ENCODE measurements around the gene POLRMT.
A peak's percentile ranks its signal among the peaks of the same experiment; 100 is the strongest.
"Not testable (repeated sequence)": the region's sequence is repeated elsewhere in the genome, so short reads cannot be mapped to it uniquely, and the experiment has no call there.

Gene POLRMT

DNA sequence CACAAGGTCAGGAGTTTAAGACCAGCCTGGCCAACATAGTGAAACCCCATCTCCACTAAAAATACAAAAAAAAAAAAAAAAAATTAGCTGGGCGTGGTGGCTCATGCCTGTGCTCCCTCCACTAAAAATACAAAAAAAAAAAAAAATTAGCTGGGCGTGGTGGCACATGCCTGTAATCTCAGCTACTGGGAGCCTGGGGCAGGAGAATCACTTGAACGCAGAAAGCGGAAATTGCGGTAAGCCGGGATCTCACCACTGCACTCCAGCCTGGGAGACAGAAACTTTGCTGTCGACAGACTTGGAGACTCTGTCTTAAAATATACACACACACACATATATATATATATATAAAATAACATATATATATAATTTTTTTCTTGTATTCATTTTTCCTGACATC lies 6.8 kb downstream of the POLRMT start:
- not testable (repeated sequence) for ATAC-seq, DNase-seq

DNA sequence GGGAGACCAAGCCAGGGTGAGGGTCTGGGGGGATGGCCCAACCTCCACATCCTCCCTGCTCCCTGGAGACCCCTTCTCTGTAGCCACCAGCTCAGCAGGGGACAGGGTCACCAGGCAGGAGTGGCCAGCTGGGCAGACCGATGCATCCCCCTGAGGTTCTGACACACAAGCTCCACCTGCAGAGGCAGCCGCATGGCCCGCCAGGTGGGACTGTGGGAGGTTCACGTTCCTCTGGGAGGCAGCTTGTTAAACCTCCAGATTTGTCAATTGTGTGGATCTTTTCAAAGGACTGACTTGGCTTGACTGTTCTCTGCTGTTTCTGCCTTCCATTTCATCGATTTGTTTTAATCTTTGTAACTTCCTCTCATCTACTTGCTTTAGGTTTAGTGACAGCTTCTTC lies 8.1 kb downstream of the POLRMT start:
- DNase-seq = no peak
- no peak for ATAC-seq

DNA sequence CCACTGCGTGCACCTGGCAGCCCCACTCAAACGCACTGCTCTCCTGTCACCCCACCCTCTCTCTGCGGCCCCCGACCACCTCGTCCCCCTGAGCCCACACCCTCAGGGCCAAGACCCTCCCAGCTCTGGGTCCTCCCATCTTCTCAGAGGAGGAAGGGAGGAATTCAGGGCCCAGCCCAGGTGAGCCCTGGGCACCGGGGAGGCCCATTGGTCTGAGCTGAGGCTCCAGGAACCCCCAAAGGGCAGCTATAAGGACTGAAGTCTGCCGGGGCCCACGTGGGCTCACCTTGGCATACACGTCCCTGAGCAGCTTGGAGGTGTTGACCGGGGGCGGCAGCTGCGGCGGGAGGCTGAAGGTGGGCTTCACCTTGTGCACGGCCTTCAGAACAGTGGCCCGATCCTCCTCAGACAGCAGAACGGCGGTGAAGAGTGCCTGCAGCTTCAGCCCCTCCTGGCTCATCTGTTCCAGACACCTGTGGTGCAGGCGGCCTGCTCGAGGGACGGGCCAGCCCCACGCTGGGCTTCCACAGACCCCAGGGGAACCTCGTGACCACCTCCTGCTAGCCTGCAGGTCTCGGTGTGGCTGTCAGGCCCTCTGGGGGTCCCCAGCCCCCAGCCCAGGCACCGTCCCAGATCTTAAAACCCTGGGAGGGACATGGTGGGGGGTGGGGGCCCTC lies 8.8 kb downstream of the POLRMT start:
- ATAC-seq (no peak), DNase-seq (no peak)

DNA sequence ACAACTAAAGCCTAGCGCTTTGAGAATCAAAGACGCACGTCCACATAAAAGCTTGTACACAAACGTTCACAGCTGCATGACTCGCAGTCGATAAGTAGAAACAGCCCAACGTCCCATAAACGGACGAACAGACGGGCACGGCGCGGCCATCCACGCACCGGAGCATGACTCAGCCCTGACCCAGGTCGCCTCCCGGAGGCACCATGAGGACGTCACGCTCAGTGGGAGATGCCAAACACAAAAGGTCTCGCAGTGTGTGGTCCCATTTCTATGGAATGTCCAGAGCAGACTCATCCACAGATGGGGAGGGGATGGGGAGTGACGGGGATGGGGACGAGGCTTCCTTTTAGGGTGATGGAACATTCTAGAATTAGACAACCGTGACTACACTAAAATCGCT lies 9.4 kb downstream of the POLRMT start:
- ATAC-seq (no peak), DNase-seq (no peak)

DNA sequence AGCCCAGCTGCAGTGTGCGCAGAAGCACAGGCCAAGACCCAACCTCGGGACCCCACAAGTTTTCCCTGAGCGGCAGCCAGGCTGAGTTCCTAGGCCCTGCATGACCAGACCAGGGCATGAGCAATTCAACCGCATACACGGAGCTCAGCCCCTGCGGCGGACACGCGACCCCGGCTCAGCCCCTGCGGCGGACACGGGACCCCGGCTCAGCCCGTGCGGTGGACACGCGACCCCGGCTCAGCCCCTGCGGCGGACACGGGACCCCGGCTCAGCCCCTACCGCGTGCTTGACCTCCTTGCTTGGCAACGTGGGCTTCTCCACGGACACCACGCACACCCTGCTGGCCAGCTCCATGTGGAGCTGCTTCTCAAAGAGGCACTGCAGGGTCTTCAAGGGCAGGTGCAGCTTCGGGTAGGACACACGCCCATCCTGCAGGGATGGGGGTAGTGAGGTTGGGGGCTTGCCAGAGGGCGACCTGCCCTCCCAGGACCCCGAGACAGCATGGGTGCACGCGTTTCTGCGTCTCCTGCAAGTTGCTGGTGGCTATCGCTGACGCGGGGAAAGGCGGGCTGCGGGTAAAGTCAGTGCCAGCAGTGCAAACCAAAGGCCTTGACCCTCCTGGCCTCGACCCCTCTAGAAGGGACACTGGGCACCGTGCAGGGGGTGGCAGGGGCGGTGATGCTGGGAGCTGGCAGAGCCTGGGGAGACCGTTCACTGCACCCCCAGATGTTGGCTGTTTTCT lies 10.0 kb downstream of the POLRMT start:
- ATAC-seq (no peak), DNase-seq (no peak)

DNA sequence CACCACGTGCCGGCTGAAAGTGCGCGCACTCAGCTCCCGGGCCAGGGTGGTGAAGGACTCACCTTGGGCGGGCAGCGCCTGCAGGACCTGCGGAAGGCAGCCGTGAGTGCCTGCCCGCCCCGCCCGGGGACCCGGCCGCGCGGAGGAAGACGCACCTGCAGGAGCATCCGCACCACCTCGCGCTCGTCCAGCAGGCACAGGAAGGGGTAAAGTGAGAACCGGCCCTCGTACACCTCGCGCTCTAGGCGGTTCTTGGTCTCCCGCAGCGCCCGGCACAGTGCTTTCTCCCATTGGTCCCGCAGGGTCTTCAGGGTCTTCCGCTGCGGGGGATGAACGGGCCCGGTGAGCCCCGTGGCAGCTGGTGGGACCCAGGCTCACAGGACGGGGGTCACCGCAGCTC lies 10.7 kb downstream of the POLRMT start:
- no peak for ATAC-seq
- no peak for DNase-seq

DNA sequence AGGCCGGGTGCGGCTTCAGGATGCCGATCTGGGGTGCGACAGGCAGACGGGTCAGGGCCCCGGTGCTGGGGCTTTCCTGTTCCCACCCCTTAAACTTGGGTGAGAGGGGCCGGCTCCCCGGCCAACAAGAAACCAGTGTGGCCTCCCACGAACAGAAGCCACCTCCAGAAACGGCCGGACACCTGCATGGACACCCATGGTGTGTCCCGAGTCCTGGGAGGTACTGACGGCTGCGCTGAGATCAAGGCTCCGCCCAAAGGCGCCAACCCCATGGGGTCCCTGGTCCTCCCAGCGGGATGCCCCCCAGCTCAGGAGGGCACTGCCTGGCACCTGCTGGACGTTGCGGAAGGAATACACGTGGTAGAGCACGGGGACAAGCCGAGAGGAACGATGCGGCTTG lies 11.5 kb downstream of the POLRMT start:
- no peak for ATAC-seq
- no peak for DNase-seq

DNA sequence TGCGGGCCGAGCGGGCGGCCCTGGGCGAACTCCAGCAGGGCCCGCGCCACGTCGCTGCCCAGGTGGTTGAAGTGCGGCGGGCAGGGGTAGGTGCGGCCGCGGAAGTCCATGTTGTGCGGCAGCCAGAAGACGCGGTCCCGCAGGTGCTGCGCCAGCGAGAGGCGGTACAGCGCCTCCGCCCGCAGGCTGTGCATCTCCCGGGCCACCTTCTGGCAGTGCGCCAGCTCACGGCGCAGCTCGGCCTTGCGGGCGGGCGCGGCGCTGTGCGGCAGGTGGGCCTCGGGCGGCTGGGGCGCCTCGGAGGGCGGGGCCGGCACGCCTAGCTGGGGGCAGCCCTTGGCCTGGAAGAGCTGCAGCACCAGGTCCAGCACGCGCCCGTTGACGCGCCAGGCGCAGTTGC lies 12.1 kb downstream of the POLRMT start:
- not testable (repeated sequence) for ATAC-seq, DNase-seq

DNA sequence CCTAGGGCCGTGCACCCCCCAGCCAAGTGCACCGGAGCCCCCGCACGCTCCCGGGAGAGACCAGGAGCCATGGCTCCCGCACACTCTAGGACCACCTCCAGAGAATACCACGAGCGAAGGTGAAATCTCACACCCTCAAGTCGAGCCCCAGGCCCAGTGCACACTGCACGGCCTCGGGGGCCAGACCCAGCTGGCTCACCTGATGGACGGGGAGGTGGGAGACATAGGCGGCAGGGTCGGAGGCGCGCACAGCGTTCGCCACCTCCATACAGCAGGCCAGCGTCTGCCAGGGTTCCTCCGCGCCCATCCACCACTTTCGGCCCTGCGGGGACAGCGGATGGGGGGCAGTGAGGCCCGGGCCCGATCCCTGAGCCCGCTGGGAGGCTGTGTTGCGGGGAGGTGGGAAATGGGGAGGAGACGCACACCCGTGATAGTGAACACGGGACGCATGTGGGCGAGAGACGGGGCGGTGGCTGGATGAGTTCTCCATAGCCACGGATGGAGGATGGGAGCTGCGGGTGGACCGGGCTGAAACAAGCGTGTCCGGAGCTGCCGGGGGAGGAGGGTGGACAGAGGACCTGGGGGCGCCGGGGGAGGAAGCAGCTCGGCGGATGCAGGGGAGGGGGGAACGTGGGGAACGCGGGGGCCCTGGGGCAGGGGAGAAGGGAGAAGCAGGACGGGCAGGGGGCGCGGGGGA lies 13.0 kb downstream of the POLRMT start:
- no peak for ATAC-seq
- no peak for DNase-seq

DNA sequence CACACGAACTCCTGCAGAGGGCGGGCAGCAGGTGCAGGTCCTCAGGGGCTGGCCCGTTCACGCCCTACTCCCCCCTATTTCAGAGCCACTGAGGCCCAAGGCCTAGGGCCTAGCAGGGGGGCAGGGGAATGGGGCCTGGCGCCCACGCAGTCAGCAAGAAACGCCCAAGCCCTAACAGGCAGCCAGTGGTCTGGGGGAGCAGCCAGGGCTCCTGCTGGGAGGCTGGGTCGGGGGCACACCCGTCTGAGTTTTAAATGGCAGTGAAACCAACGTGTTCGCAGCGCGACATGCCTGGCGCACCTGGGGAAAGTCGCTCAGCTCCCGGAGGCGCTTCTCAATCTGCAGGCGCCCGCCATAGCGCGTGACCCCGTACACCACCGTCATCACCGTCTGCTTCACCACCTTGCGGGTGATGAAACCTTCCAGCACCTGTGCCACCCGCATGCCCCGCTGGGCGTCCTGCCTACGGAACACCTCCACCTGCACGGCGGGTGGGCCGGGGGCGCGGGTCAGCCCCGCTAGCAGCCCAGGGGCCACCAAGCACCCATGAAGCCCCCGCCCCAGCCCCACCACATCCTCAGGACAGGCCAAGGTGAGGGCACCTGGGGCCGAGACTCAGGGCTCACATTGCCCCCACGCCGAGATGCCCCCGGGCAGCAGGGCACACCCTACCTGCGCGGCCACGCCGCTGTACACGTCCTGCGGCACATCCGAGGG lies 13.9 kb downstream of the POLRMT start:
- no peak for DNase-seq
- no peak for ATAC-seq

DNA sequence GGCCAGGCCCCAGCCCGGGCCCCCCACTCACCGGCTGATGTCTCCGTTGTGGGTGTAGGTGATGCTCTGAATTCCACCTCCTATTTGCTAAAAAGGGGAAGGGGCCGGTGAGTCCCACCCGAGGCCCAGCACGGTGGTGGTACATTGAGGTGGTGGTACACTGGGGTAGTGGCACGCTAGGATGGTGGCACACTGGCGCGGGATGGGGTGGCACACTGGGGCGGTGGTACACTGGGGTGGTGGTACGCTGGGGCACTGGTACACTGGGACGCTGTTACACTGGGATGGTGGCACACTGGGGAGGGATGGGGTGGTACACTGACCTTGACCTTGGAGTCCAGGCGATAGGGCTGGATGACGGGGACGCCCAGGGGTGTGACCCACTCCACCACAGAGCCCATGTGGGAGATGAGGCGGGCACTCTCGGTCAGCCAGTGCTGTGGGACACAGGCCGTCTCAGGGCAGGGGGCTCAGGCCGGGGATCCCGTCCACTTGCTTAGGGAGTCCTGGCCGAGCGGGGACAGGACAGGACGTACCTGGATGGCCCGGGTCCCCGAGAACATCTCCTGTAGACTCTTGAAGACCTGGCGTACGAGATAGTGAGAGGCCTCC lies 14.6 kb downstream of the POLRMT start:
- no peak for ATAC-seq
- no peak for DNase-seq

DNA sequence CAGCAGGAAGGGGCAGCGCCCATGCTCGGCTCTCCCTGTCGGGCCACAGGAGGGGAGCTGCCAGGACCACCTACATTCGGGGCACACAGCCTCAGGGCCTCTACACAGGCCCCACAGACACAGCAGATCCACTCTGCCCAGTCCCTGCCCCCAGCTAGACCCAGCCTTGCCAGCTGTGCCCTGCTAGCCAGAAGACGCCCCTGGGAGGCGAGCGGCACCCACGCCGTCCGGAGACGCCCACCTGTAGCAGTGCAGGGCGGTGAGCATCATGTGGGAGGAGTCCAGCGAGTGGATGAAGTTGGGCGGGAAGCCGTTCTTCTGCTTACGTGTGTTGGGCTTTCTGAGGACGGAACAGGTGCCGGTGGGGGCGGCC lies 15.1 kb downstream of the POLRMT start:
- DNase-seq (no peak), ATAC-seq (no peak)

DNA sequence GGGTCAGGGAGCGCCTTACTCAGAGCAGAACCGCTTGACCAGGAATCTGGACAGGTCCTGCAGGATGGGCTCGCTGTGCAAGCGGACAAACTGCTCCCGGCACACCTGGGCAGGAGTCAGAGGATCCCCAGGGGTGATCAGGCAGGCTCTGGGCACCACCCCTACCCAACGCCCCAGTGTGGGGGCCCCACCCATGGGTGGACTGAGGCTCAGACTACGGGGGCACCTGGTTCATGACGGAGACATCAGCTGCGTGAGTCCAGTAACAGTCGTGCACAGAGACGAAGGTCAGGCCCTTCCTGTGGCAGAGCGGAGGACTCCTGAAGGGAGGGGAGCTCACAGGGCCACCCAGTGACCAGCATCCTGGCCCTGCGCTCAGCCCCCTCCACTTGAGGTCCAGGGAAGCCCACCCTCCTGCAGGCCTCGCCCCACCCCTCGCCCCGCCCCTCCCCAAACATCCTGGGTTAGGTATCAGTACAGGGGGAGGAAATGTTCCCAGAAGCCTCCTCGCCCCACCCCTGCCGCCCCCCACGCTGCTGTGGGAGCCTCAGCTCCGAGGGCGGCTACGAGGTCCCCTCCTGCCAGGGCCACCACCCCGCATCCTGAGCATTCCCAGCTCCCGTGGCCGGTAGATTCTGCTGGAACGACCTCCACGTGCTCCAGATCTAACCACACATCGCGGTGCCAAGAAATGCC lies 15.6 kb downstream of the POLRMT start:
- no peak for ATAC-seq
- no peak for DNase-seq

DNA sequence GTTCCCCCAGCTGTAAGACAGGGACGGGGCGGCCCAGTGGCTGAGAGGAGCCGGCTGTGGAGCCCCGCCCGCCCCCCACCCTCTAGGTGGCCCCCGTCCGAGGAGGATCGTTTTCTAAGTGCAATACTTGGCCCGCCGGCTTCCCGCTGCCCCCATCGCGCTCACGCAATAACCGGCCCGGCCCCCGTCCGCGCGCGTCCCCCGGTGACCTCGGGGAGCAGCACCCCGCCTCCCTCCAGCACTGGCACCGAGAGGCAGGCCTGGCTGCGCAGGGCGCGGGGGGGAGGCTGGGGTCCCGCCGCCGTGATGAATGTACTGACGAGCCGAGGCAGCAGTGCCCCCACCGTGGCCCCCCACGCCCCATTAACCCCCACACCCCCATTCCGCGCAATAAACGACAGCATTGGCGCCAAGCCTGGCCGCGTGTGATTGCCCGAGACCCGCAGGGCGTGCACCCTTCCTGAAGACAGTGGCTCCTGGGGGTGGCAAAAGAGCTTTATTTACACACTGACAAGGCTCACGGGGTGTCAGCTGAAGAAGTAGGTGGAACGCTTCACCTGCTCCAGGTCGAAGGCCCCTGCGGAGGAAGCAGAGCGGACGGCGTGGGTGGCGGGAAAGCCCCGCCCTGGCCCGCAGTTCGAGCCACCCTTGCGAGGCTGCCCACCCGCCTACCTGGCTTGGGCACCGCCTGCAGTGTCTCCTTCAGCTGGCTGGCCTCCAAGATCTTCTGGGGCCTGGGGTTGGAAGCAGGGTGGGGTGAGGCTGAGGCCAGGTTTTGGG lies 16.4 kb downstream of the POLRMT start:
- ATAC-seq = no peak
- DNase-seq = no peak

DNA sequence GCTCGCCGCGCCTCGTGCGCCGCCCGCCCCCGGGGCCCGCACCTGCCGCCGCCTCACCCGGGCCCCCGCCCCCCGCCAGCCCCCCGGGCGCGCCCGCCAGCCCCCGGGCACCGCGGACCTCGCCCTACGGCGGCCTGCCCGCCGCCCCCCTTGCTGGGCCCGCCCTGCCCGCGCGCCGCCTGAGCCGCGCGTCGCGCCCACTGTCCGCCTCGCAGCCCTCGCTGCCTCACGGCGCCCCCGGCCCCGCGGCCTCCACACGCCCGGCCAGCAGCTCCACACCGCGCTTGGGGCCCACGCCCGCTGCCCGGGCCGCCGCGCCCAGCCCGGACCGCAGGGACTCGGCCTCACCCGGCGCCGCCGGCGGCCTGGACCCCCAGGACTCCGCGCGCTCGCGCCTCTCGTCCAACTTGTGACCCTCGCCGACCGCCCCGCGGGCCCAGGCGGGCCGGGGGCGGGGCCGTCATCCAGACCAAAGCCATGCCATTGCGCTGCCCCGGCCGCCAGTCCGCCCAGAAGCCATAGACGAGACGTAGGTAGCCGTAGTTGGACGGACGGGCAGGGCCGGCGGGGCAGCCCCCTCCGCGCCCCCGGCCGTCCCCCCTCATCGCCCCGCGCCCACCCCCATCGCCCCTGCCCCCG lies 17.2 kb downstream of the POLRMT start:
- ATAC-seq = no peak
- DNase-seq = no peak

DNA sequence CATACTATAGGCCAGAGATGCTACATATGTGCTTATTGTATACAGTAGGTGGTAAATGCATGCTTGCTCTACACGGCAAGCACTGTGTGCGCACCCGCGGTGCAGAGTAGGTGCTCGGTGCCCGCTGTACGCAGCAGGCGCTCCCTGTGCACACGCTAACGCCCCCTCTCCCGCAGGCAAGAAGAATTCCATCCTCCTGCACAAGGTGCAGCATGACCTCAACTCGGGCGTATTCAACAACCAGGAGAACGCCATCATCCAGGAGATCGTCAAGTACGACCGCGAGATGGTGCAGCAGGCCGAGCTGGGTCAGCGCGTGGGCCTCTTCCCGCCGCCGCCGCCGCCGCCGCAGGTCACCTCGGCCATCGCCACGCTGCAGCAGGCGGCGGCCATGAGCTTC lies 17.7 kb downstream of the POLRMT start:
- ATAC-seq = no peak

DNA sequence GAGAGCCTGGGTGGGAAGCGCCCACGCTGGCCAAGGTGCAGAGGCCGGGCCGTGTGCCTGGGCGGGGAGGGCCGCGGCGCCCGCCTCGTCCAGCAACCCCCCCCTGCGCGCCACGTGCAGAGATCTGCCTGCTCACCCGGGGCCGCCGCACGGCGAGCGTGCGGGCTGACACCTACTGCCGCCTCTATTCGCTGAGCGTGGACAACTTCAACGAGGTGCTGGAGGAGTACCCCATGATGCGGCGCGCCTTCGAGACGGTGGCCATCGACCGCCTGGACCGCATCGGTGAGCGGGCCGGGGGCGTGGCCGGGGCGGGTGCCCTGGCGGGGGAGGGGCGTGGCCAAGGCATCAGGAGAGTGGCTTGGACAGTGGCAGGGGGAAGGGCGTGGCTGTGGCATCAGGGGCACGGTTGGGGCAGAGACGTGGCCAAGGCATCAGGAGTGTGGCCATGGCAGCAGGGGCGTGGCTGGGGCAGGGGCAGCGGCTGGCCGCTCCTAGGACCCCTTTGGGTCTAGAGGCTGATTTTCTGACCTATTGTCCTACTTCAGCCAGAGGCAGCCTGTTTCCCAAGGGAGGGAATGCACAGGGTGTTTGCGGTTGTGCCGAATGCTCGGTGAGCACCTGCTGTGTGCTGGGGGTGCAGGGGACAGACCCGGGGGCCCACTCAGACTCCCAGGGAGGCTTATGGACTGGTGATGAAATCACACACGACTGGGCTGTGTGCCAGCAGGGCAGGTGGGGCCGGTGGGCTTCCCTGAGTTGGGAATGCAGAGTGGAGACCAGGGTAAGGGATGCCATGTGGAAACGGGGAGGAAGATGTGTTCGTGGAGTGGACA lies 19.4 kb downstream of the POLRMT start:
- no peak for ATAC-seq
- no peak for DNase-seq

More for the DNA sequence above, 17.7 kb downstream of the POLRMT start:
- no peak for DNase-seq

DNA sequence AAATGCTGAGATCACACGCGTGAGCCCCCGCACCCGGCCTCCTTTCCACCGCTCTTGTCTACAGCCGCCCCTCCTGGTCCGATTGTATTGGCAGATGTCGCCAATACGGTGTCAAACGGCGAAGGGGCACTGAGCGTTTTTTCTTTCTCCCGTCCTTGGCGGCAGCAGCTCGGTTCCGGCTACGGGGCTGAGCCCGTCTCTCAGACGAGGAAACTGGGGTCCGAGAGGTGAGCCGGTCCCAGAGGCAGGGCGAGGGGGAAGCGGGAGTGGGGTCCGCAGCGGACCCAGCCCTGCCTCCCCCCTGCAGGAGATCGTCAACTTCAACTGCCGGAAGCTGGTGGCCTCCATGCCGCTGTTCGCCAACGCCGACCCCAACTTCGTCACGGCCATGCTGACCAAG lies 20.4 kb downstream of the POLRMT start:
- DNase-seq = no peak
- no peak for ATAC-seq

DNA sequence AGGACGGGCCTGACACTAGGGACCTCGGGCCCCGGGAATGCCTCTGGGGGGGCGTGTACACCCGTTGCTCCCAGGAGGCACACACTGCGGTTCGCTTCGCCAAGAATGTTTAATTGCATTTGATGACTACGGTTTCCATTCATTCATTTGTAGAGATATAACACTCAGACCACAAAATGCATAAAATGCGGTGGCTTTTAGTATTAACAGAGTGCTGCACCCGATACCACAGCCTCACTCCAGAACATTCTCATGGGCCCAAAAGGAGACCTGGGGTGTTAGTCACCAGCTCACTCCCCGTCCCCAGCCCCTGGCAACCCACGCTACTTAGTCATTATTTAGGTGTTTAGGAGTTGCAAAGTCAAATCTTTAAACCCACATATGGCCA lies 21.9 kb downstream of the POLRMT start:
- peak; percentile 71 for DNase-seq
- ATAC-seq = peak; percentile 80

All from stimulated activated naive CD8-positive, alpha-beta T cell treated with anti-CD3 and anti-CD28 coated beads, Interleukin-15, Interleukin-2, amounts not matched to agents 100 U/mL and 50 U/mL, for 24 hours (primary cell).